ENCODE results near the gene BRSK2.

- TF ChIP-seq CTCF (conservative IDR thresholded peaks at IDR 0.05; ENCODE audit: low read depth, low read length) (no peak), EZH2phosphoT487 (IDR thresholded peaks at IDR 0.05; ENCODE audit: borderline replicate concordance, low read length) (no peak), EZH2 (IDR thresholded peaks at IDR 0.05; ENCODE audit: low read length, unreplicated experiment) (no peak)
These were observed 111.9 kb downstream of the BRSK2 start for GRCh38 chr11:1501421-1502167.
